WERI-Rb-1 (cell line): ENCODE measurements around the gene GPR146.

Experiments
- DNase-seq: peaks from one replicate; pipeline ENCODE4 v3.0.0-alpha.2; 2020
- H3K27ac ChIP-seq: fragments of 250-450 bp; sonication (Bioruptor Pico); 2 replicates; pipeline ENCODE4 v1.5.1; 2020; ENCODE audit warnings: mild to moderate bottlenecking, moderate library complexity
- H3K27me3 ChIP-seq: fragments of 250-450 bp; sonication (Bioruptor Pico); 2 replicates; pipeline ENCODE4 v1.5.1; 2021; ENCODE audit warnings: mild to moderate bottlenecking, low read depth, moderate library complexity; ENCODE audit not compliant: insufficient read depth, severe bottlenecking
- H3K36me3 ChIP-seq: fragments of 250-450 bp; sonication (Bioruptor Pico); 2 replicates; pipeline ENCODE4 v1.5.1; 2020; ENCODE audit warnings: mild to moderate bottlenecking, moderate library complexity
- H3K4me3 ChIP-seq: 2 replicates; pipeline ENCODE4 v1.5.1; 2011; ENCODE audit warnings: low read depth, mild to moderate bottlenecking, control low read depth, low read length
- H3K9me3 ChIP-seq: fragments of 250-450 bp; sonication (Bioruptor Pico); 2 replicates; pipeline ENCODE4 v1.5.1; 2021; ENCODE audit warnings: mild to moderate bottlenecking, moderate library complexity; ENCODE audit not compliant: severe bottlenecking
- CTCF ChIP-seq: IDR thresholded peaks from 2 replicates; pipeline ENCODE4 v1.5.1; 2011; ENCODE audit warnings: low read depth, mild to moderate bottlenecking, control low read depth, inconsistent platforms, low read length

GPR146 gene

GRCh38 chr7:1092806-1093501, 48.6 kb downstream of the GPR146 start:
- H3K9me3 ChIP-seq: no peaks in the 10 kb centered on the region
- DNase-seq: no peak
- H3K36me3 ChIP-seq: peaks cover 5% of the 10 kb centered on the region
- H3K27ac ChIP-seq: no peak overlapping the region
- H3K4me3 ChIP-seq: no peak overlapping the region
- no peaks in the 10 kb centered on the region for H3K27me3 ChIP-seq
- TF ChIP-seq CTCF: no peak

- Histone ChIP-seq H3K36me3 (peaks cover 8% of the 10 kb centered on the region), H3K4me3 (no peak overlapping the region), H3K27ac (no peak overlapping the region), H3K9me3 (no peaks in the 10 kb centered on the region), H3K27me3 (no peaks in the 10 kb centered on the region)
- TF ChIP-seq CTCF: no peak
- no peak for DNase-seq
Observed at GRCh38 chr7:1093502-1093843, 49.1 kb downstream of the GPR146 start.

GRCh38 chr7:1093916-1094508, 49.7 kb downstream of the GPR146 start:
- TF ChIP-seq CTCF: no peak
- H3K36me3 ChIP-seq: peaks cover 8% of the 10 kb centered on the region
- H3K27me3 ChIP-seq: no peaks in the 10 kb centered on the region
- no peaks in the 10 kb centered on the region for H3K9me3 ChIP-seq
- no peak overlapping the region for H3K4me3 ChIP-seq
- no peak overlapping the region for H3K27ac ChIP-seq
- DNase-seq: no peak

GRCh38 chr7:1094870-1095269, 50.5 kb downstream of the GPR146 start:
- DNase-seq: no peak
- no peak overlapping the region for H3K27ac ChIP-seq
- no peak overlapping the region for H3K4me3 ChIP-seq
- no peaks in the 10 kb centered on the region for H3K27me3 ChIP-seq
- TF ChIP-seq CTCF: no peak
- no peaks in the 10 kb centered on the region for H3K9me3 ChIP-seq
- H3K36me3 ChIP-seq: peaks cover 8% of the 10 kb centered on the region

- no peaks in the 10 kb centered on the region for H3K27me3 ChIP-seq
- no peaks in the 10 kb centered on the region for H3K9me3 ChIP-seq
- no peak for TF ChIP-seq CTCF
- H3K27ac ChIP-seq: no peak overlapping the region
- peaks cover 8% of the 10 kb centered on the region for H3K36me3 ChIP-seq
- DNase-seq: no peak
- no peak overlapping the region for H3K4me3 ChIP-seq
Observed at GRCh38 chr7:1095621-1096155, 51.3 kb downstream of the GPR146 start.
